Endometrial microvascular endothelial cells (primary cell): ENCODE measurements around the gene COX7B. TPM values are rescaled to one million over a fixed set of nuclear protein-coding genes. Genes with fewer than 3 reads are reported as not detected.
"Not testable (repeated sequence)": the region's sequence is repeated elsewhere in the genome, so short reads cannot be mapped to it uniquely, and the experiment has no call there.

Experiments used
- in situ Hi-C: cut with HindIII; loops from 2 replicates; pipeline ENCODE4 v1.10.0; 2017; ENCODE audit warnings: low sequenced_read_pairs, low pct_unique_long_range_greater_than_20kb; ENCODE audit errors: inconsistent ontology term
- total RNA-seq: library from RNA; depleted of rRNA; stranded (reverse); fragments of >200 nt; gene quantifications from one replicate; pipeline ENCODE4 v1.2.3, GENCODE V29; 2015; ENCODE audit errors: inconsistent ontology term

COX7B gene
- total RNA-seq, 1 donor from 2014 or later: 345 TPM

DNA sequence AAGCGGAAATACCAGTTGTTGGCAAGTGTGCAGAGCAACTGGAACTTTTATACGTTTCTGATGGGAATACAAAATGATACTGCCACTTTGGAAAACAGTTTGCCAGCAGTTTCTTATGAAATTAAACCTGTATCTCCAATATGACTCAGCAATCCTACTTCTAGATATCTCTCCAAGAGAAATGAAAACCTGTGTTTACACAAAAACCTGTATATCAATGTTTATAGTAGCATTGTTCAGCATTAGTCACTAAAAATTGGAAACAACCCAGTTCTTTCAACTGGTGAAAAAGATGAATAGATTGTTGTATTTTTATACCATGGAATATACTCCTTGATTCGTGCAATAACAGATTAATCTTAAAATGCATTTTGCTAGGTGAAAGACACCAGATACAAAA lies 38.0 kb downstream of the COX7B start:
- in situ Hi-C loops: no loop called here

DNA sequence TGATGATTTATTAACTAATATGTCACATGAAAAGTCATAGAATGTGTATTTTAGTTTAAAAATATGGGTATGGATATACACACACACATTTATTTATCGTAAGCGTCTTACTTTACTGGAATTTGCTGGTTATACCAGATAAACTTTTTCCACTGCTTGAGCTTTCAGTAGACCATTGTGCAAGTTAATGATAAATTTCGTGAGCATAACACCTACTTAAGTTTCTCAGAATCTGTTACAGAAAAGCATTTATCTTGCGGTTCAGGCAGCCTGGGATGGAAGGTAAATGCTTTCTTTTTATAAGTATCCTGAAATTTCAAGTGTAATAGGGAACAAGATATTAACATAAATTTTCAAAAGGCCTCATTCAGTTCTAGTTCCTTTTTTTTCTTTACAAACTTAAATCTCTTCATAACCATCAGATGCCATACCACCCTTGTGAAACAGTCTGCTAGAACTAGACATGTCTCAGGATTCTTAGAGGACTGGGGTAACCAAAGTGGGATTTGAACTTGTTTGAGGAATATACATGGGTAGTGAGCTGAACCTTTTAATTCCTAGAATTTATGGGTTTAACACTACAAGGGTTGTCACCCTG lies 38.9 kb downstream of the COX7B start:
- in situ Hi-C loops: no loop called here

DNA sequence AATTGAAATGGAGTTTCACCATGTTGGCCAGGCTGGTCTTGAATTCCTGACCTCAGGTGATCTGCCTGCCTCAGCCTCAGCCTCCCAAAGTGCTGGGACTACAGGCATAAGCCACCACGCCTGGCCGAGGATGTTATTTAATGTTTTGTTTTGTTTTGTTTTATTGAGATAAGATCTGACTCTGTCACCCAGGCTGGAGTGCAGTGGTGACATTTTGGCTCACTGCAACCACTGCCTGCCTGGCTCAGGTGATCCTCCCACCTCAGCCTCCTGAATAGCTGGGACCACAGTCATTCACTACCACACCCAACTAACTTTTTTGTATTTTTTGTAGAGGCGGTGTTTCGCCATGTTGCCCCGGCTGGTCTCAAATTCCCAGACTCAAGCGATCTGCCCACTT lies 45.8 kb downstream of the COX7B start:
- in situ Hi-C loops: not testable (repeated sequence)

DNA sequence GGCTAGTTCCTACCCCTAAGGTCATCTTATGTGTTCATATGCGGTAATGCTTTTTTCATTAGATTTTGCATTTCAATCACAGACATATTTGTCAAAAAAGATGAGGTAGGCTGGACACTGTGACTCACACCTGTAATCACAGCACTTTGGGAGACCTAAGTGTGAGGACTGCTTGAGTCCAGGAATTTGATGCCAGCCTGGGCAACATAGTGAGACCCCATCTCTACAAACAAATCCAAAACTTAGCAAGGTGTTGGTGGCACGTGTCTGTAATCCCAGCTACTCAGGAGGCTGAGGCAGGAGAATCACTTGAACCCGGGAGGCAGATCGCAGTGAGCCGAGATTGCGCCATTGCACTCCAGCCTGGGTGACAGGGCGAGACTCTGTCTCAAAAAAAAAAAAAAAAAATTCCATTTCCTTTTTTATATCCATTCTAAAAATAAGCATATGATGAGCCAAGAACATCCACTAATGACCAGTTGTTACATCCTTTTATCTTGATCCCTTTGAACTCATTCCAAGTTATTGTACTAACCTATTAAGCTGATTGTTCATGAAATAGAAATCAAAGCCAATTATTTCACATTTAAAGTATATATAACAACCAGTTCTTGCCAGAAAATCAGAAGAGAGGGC lies 46.8 kb downstream of the COX7B start:
- in situ Hi-C loops: no loop called here

DNA sequence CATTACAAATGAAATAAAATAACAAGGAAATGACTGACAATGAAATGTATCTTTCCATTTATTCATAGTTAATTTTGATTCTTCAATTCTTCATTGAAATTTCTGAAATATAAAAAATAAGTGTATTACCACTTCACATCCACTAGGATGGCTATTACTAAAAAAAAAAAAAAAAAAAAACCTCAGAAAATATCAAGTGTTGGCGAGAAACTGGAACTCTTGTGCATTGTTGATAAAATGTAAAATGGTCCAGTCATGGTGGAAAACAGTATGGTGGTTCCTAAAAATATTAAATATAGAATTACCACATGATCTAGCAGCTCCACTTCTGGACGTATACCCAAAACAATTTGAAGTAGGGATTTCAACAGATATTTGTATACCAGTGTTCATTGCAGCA lies 47.3 kb downstream of the COX7B start:
- in situ Hi-C loops: no loop called here

DNA sequence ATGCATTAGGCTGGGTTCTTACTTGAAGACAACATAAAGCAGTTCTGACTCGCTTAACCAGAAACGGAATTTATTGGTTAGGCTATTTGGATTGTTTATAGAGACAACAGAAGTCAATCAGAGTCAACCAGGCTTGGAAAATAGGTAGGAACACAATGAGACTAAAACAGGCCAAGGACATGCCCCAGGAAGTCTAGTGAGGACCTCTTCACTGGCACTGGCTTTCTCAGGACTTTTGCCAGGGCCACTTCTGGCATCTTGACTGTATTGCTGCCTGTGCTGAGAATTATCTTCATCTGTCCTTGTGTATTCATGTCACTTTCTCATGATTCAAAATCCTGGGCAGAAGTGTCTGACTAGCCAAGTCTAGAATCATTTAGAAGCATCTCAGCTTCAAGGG lies 50.6 kb downstream of the COX7B start:
- in situ Hi-C loops: no loop called here

DNA sequence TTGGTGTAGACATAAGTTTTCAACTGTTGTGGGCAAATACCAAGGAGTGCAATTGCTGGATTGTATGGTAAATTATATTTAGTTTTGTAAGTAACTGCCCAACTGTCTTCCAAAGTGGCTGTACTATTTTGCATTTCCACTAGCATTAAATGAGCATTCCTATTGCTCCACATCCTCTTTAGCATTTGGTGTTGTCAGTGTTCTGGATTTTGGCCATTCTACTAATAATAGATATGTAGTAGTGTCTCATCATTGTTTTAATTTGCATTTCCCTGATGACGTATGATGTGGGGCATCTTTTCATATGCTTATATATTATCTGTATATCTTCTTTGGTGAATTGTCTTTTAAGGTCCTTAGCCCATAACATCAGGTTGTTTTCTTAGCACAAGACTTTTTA lies 52.9 kb downstream of the COX7B start:
- in situ Hi-C loops: no loop called here

DNA sequence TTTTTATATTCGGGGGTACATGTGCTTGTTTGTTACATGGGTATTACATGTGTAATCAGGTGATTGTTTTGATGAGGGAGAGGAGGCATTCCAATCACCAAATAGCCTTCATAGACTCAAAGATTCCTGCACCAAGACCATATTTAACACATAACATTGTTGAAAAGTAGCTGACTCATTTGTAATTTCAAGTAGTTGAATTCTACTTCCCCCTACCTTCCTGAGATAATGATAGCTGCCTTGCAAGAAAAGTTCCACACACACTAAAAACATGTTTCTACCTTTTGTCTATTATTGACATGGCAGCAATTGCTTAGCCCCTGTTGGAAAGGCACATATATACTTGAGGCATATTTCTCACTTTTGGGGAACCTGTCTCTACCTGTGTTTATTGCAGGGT lies 54.0 kb downstream of the COX7B start:
- in situ Hi-C loops: no loop called here

DNA sequence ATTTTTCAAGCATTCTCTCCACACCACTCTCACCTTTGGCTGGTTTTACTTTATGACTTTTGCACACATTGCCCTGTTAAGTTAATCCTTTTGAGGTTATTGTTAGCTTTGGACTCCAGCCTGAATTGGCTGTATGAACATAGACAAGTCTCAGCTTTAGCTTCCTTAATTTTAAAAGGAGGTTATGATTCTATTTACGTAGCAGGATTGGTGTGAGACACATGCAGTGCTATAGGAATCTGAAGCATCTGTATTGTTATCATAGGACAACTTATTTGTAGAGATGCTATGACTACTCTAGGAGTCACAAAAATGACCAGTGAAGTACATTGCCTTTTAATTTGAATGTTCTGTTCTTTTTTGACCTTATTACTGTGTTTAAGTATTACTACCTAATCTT lies 54.4 kb downstream of the COX7B start:
- in situ Hi-C loops: no loop called here

Other genes with a start within 250 kb of the COX7B start
- gene ATRX, start 113.3 kb upstream of the COX7B start, total RNA-seq: 31.5 TPM
- 108 TPM for gene MAGT1, start 4.0 kb upstream of the COX7B start, total RNA-seq
- 9.6 TPM for gene ATP7A, start 11.2 kb downstream of the COX7B start, total RNA-seq
- not detected for gene PGAM4, start 70.2 kb downstream of the COX7B start, total RNA-seq
- 400 TPM for gene PGK1, start 204.8 kb downstream of the COX7B start, total RNA-seq
- 31.3 TPM for gene TAF9B, start 240.2 kb downstream of the COX7B start, total RNA-seq